Mucosa of stomach (tissue), 1 donor: ENCODE measurements around the gene TUT4.

Experiments used
- H3K27me3 ChIP-seq: one replicate; pipeline ENCODE4 v1.7.0; 2013; ENCODE audit warnings: mild to moderate bottlenecking, low read length; ENCODE audit not compliant: control insufficient read depth, insufficient read depth
- H3K36me3 ChIP-seq: one replicate; pipeline ENCODE4 v1.7.0; 2013; ENCODE audit warnings: low read length; ENCODE audit not compliant: control insufficient read depth, insufficient read depth
- H3K4me1 ChIP-seq: one replicate; pipeline ENCODE4 v1.7.0; 2013; ENCODE audit warnings: mild to moderate bottlenecking, low read length; ENCODE audit not compliant: control insufficient read depth, insufficient read depth
- H3K4me3 ChIP-seq: one replicate; pipeline ENCODE4 v1.7.0; 2013; ENCODE audit warnings: low read length
- H3K9ac ChIP-seq: one replicate; pipeline ENCODE4 v1.7.0; 2013; ENCODE audit warnings: mild to moderate bottlenecking, low read length, moderate library complexity
- H3K9me3 ChIP-seq: one replicate; pipeline ENCODE4 v1.7.0; 2013; ENCODE audit warnings: mild to moderate bottlenecking, low read length, moderate library complexity; ENCODE audit not compliant: control insufficient read depth
- donor health status: Pancreatic carcinoma.

TUT4 gene

DNA sequence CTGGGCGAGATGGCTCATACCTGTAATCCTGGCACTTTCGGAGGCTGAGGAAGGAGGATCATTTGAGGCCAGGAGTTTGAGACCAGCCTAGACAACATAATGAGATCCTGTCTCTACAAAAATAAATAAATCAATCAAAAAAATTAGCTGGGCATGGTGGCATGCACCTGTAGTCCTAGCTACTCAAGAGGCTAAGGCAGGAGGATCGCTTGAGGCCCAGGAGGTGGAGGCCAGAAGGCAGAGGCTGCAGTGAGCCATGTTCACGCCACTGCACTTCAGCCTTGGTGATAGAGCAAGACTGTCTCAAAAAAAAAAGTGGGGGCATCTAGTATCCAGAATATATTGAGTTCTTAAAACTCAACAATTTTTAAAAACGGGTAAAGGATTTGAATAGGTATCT, 6.0 kb downstream of the TUT4 start:
- no peaks in the 10 kb centered on the region for H3K36me3 ChIP-seq
- H3K9me3 ChIP-seq, result no peaks in the 10 kb centered on the region
- no peak overlapping the region for H3K9ac ChIP-seq
- H3K4me1 ChIP-seq, result no peaks in the 10 kb centered on the region
- no peaks in the 10 kb centered on the region for H3K27me3 ChIP-seq
- no peak overlapping the region for H3K4me3 ChIP-seq

DNA sequence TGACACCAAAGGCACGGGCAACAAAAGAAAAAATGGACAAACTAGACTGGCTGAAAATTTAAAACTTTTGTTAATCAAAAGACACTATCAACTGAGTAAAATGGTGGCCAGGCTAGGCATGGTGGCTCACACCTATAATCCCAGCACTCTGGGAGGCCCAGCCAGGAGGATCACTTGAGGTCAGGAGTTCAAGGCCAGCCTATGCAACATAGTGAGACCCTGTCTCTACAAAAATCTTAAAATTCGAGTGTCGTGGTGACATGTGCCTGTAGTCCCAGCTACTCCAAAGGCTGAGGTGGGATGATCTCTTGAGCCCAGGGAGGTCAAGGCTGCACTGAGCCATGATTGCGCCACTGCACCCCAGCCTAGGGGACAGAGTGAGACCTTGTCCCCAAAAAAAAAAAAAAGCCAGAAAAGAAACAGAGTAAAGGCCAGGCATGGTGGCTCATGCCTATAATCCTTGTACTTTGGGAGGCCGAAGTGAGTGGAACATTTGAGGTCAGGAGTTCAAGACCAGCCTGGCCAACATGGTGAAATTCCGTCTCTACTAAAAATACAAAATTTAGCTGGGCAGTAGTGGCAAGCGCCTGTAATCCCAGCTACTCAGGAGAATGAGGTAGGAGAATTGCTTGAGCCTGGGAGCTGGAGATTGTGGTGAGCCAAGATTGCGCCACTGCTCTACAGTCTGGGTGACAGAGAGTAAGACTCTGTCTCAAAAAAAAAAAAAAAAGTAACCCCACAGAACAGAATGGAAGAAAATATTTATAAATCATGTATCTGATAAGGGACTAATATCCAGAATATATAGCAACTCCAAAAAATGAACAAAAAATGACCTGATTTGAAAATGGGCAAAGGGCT, 8.0 kb downstream of the TUT4 start:
- Histone ChIP-seq H3K4me3 (no peak overlapping the region), H3K36me3 (no peaks in the 10 kb centered on the region), H3K27me3 (no peaks in the 10 kb centered on the region), H3K4me1 (no peaks in the 10 kb centered on the region), H3K9ac (no peak overlapping the region), H3K9me3 (no peaks in the 10 kb centered on the region)

DNA sequence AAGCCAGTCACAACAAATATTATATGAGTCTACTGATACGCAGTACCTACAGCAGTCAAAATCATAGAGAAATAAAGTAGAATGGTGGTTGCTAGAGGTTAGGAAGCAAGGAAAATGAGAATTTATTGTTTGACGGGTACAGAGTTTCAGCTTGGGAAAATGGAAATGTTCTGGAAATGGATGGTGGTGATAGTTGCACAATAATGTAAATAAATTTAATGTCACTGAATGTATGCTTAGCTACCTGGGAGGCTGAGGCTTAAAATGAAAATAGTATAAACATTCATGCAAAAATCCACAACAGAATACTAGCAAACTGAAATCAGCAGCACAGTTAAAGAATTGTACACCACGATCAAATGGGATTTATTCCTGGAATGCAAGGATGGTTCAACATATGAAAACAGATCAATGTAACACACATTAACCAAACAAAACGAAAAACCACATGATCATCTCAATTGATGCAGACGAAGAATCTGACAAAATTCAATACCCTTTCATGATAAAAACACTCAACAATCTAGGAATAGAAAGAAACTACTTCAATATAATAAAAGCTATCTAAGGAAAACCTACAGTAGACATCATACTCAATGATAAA, 10.7 kb downstream of the TUT4 start:
- Histone ChIP-seq H3K9ac (no peak overlapping the region), H3K27me3 (no peaks in the 10 kb centered on the region), H3K4me1 (no peaks in the 10 kb centered on the region), H3K9me3 (no peaks in the 10 kb centered on the region), H3K36me3 (no peaks in the 10 kb centered on the region), H3K4me3 (no peak overlapping the region)

DNA sequence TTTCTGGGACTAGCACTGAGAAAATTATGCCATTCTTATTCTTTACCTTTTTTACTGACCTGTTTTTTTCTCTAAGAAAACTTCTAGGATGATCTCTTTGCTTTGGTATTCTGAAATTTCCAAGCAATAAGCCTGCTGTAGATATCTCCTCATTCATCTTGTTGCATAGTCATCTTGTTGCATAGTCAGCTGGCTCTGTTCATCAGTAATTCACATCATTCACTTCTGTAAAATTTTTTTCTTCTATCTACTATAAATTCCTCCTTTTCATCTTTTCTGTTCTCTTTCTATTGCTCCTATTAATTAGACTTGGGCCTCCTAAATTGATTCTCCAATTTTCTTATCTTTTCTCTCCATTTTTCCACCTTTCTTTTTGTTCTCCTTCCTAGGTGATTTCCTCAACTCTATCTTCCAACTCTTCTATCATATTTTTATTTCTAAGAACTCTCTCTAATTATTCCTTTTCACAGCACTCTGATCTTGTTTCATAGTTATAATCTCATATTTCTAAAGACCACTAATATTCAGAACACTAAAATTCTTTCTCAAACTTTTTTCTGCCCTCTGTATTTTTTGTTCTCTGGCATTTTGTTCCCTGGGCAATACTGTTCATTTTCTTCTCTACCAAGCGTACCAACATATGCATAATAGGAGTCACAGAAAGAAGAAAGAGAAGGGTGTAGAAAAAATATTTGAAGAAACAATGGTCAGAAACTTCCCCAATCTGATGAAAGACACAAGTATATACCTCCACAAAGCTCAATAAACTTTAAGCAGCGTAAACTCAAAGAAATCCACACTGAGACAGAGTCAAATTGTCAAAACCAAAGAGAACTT, 17.7 kb downstream of the TUT4 start:
- H3K9me3 ChIP-seq, result no peaks in the 10 kb centered on the region
- peaks cover 3% of the 10 kb centered on the region for H3K4me1 ChIP-seq
- no peak overlapping the region for H3K4me3 ChIP-seq

DNA sequence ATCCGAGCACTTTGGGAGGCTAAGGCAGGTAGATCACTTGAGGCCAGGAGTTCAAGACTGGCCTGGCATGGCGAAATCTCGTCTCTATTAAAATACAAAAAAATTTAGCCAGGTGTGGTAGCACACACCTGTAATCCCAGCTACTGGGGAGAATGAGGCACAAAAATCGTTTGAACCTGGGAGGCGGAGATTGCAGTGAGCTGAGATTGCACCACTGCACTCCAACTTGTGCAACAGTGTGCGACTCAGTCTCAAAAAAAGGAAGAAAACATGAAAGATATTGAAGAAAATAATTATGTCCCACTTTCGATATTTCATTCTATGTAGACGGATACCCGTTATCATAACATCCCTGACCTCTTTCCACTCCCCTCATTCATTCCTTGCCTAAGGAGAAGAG, 19.2 kb downstream of the TUT4 start:
- no peaks in the 10 kb centered on the region for H3K36me3 ChIP-seq
- H3K4me1 ChIP-seq, result peaks cover 3% of the 10 kb centered on the region
- H3K9me3 ChIP-seq, result no peaks in the 10 kb centered on the region
- H3K4me3 ChIP-seq, result no peak overlapping the region
- H3K9ac ChIP-seq, result no peak overlapping the region
- H3K27me3 ChIP-seq, result no peaks in the 10 kb centered on the region

More for the DNA sequence above, 17.7 kb downstream of the TUT4 start:
- H3K36me3 ChIP-seq, result no peaks in the 10 kb centered on the region
- H3K27me3 ChIP-seq, result no peaks in the 10 kb centered on the region
- H3K9ac ChIP-seq, result no peak overlapping the region

DNA sequence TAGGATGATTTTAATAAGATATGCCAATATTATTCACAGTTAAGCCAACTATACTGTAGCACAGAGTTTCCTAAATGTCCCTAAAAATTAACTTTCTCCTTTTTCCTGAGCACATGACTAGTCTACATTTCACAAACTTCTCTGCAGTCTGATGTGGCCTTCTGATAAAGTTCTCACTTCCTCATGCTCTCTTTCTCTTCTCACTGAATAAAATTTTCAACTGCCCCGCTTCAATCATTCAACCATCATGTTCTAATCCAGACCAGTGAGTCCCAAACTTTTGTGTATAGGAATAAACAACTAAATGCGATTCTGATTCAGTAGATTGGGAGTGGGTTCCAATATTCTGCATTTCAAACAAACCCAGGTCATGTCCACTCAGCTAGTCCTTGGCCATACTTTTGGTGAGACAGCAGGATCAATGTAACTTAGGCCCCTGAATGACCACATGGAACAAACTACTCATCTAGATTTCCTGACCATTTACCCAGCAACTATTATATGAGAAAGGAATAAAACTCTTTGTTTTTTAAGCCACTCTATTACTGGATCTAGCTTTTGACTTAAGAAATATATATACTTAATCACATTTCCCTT, 20.1 kb downstream of the TUT4 start:
- Histone ChIP-seq H3K9ac (no peak overlapping the region), H3K4me3 (no peak overlapping the region), H3K9me3 (no peaks in the 10 kb centered on the region), H3K36me3 (no peaks in the 10 kb centered on the region), H3K27me3 (no peaks in the 10 kb centered on the region), H3K4me1 (peaks cover 3% of the 10 kb centered on the region)

DNA sequence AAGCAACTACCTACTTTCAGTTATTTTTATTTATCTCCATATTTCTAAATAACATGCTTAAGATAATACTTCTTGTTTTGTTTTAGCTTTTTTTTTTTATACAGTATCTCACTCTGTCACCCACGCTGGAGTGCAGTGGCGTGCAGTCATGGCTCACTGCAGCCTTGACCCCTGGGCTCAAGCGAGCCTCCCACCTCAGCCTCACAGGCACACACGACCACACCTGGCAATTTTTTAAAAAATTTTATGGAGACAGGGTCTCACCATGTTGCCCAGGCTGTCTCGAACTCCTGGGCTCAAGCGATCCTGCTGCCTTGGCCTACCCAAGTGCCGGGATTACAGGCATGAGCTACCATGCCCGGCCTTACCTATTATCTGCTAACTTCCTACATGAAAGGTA, 20.6 kb downstream of the TUT4 start:
- Histone ChIP-seq H3K4me1 (peaks cover 3% of the 10 kb centered on the region), H3K36me3 (no peaks in the 10 kb centered on the region), H3K9ac (no peak overlapping the region), H3K4me3 (no peak overlapping the region), H3K9me3 (no peaks in the 10 kb centered on the region), H3K27me3 (no peaks in the 10 kb centered on the region)

DNA sequence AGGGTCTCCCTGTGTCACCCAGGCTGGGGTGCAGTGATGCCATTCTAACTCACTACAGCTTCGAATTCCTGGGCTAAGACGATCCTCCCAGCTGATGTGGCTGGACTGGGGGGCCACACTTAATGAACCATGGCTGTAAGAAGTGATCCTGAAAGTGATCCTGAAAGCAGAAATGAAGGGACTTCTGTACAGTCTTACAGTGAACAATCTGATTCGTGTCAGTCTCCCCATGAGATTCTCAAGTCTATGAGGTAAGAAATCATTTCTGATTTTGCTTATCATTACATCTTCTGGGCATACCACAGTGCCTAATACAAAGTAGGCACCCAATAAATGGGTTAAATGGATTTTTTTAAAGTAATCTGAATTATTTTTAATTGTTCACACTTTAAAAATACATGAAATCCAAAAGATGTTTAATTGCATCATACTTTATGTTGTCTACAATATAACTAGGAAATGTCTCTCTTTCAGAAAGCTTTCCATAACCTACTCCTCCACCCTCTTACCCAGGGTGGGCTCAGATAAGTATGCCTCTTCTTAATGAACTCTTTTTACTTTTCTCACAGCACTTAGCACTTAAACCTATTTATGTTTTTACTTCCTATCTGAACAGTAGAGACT, 21.5 kb downstream of the TUT4 start:
- Histone ChIP-seq H3K9me3 (no peaks in the 10 kb centered on the region), H3K4me3 (no peak overlapping the region), H3K4me1 (peaks cover 3% of the 10 kb centered on the region), H3K36me3 (no peaks in the 10 kb centered on the region), H3K27me3 (no peaks in the 10 kb centered on the region), H3K9ac (no peak overlapping the region)

DNA sequence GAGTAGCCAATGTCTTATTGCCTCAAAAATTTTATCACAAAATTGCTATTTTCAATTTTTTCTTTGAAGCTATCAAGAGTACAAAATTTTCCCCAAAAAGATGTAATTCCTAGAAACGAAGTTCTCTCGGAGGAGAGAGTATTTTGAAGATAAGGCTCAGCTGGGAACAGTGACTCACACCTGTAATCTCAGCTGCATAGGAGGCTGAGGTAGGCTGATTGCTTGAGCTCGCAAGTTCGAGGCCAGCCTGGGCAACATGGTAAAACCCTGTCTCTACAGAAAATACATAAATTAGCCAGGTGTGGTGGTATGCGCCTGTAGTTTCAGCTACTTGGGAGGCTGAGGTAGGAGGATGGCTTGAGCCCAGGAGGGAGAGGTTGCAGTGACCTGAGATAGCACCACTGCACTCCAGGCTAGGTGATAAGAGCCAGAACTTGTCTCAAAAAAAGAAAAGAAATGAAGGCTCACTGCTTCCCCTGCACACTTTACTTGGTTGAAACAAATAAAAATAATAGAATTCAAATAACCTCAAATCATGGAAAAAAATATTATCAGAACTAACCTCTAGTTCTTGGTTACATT, 22.2 kb downstream of the TUT4 start:
- H3K9ac ChIP-seq, result no peak overlapping the region
- H3K27me3 ChIP-seq, result no peaks in the 10 kb centered on the region
- no peaks in the 10 kb centered on the region for H3K9me3 ChIP-seq
- peaks cover 3% of the 10 kb centered on the region for H3K4me1 ChIP-seq
- H3K4me3 ChIP-seq, result no peak overlapping the region
- no peaks in the 10 kb centered on the region for H3K36me3 ChIP-seq

DNA sequence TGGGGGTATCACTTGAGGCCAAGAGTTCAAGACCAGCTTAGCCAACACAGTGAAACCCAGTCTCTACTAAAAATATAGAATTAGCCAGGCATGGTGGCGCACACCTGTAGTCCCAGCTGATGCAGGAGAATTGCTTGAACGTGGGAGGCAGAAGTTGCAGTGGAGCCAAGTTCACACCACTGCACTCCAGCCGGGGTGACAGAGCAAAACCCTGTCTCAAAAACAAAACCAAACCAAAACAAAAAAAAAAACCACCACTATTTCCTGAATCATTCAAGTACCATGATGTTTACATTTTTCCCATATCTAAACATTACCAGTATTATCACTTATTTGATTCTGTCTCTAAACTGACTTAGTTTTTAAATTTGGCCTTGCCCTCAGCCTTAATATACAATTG, 29.5 kb downstream of the TUT4 start:
- Histone ChIP-seq H3K36me3 (no peaks in the 10 kb centered on the region), H3K4me3 (no peak overlapping the region), H3K9ac (no peak overlapping the region), H3K27me3 (no peaks in the 10 kb centered on the region), H3K4me1 (no peaks in the 10 kb centered on the region), H3K9me3 (no peaks in the 10 kb centered on the region)

DNA sequence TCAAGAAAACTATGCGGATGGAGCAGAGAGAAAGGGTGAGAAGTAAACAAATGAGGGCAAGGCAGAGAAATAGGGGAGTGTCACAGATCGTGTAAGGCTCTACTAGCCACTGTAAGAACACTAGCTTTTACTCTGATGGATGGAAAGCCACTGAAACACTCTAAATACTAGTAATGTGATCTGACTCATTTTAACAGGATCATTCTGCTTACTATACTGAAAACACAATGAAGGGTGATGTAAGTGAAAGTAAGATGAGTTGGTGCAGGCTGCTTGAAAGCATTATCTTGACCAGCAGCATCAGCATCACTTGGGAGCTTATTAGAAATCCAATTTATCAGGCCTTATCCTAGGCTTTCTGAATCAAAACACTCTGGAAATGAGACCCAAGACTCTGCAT, 32.7 kb downstream of the TUT4 start:
- no peaks in the 10 kb centered on the region for H3K36me3 ChIP-seq
- no peaks in the 10 kb centered on the region for H3K27me3 ChIP-seq

More for the DNA sequence above, 32.7 kb downstream of the TUT4 start:
- no peaks in the 10 kb centered on the region for H3K4me1 ChIP-seq
- H3K9me3 ChIP-seq, result no peaks in the 10 kb centered on the region
- no peak overlapping the region for H3K4me3 ChIP-seq
- H3K9ac ChIP-seq, result no peak overlapping the region
